ENCODE data around the gene HEXD.

HEXD gene

GRCh38 chr17:82477934-82478333, 59.8 kb downstream of the HEXD start:
- peaks cover 49% of the 10 kb centered on the region for H3K36me3 ChIP-seq (ENCODE audit: insufficient read depth, low read length)

GRCh38 chr17:82479602-82480001, 61.5 kb downstream of the HEXD start:
- Histone ChIP-seq H3K9me3 (replicated peaks; ENCODE audit: low read length) (no peaks in the 10 kb centered on the region), H3K4me3 (ENCODE audit: low read length) (no peak overlapping the region), H3K4me1 (ENCODE audit: control insufficient read depth, insufficient read depth, low read length) (no peaks in the 10 kb centered on the region), H3K27me3 (ENCODE audit: control insufficient read depth, insufficient read depth, low read length) (no peaks in the 10 kb centered on the region), H3K9ac (ENCODE audit: low read depth, low read length) (no peak overlapping the region), H3K36me3 (ENCODE audit: insufficient read depth, low read length) (peaks cover 50% of the 10 kb centered on the region), H3K4me2 (ENCODE audit: low read length) (no peak overlapping the region)

More at GRCh38 chr17:82477934-82478333, 59.8 kb downstream of the HEXD start:
- Histone ChIP-seq H3K4me3 (ENCODE audit: low read length) (no peak overlapping the region), H3K27me3 (ENCODE audit: control insufficient read depth, insufficient read depth, low read length) (no peaks in the 10 kb centered on the region), H3K4me2 (ENCODE audit: low read length) (no peak overlapping the region), H3K9ac (ENCODE audit: low read depth, low read length) (no peak overlapping the region), H3K4me1 (ENCODE audit: control insufficient read depth, insufficient read depth, low read length) (no peaks in the 10 kb centered on the region), H3K9me3 (replicated peaks; ENCODE audit: low read length) (no peaks in the 10 kb centered on the region)

- Histone ChIP-seq H3K4me3 (ENCODE audit: low read length) (no peak overlapping the region), H3K9me3 (replicated peaks; ENCODE audit: low read length) (no peaks in the 10 kb centered on the region), H3K4me1 (ENCODE audit: control insufficient read depth, insufficient read depth, low read length) (no peaks in the 10 kb centered on the region), H3K9ac (ENCODE audit: low read depth, low read length) (no peak overlapping the region), H3K36me3 (ENCODE audit: insufficient read depth, low read length) (peaks cover 52% of the 10 kb centered on the region), H3K27me3 (ENCODE audit: control insufficient read depth, insufficient read depth, low read length) (no peaks in the 10 kb centered on the region), H3K4me2 (ENCODE audit: low read length) (no peak overlapping the region)
These were observed 62.2 kb downstream of the HEXD start for GRCh38 chr17:82480318-82480717.

- H3K9me3 ChIP-seq (replicated peaks; ENCODE audit: low read length): no peaks in the 10 kb centered on the region
- H3K9ac ChIP-seq (ENCODE audit: low read depth, low read length): no peak overlapping the region
- no peaks in the 10 kb centered on the region for H3K4me1 ChIP-seq (ENCODE audit: control insufficient read depth, insufficient read depth, low read length)
- peaks cover 64% of the 10 kb centered on the region for H3K36me3 ChIP-seq (ENCODE audit: insufficient read depth, low read length)
- H3K4me2 ChIP-seq (ENCODE audit: low read length): no peak overlapping the region
- no peak overlapping the region for H3K4me3 ChIP-seq (ENCODE audit: low read length)
- H3K27me3 ChIP-seq (ENCODE audit: control insufficient read depth, insufficient read depth, low read length): no peaks in the 10 kb centered on the region
These were observed 65.1 kb downstream of the HEXD start for GRCh38 chr17:82483204-82483660.

- Histone ChIP-seq H3K4me3 (ENCODE audit: low read length) (no peak overlapping the region), H3K9ac (ENCODE audit: low read depth, low read length) (no peak overlapping the region), H3K27me3 (ENCODE audit: control insufficient read depth, insufficient read depth, low read length) (no peaks in the 10 kb centered on the region), H3K4me2 (ENCODE audit: low read length) (no peak overlapping the region), H3K9me3 (replicated peaks; ENCODE audit: low read length) (no peaks in the 10 kb centered on the region), H3K36me3 (ENCODE audit: insufficient read depth, low read length) (peaks cover 61% of the 10 kb centered on the region), H3K4me1 (ENCODE audit: control insufficient read depth, insufficient read depth, low read length) (peaks cover 4% of the 10 kb centered on the region)
These were observed 65.7 kb downstream of the HEXD start for GRCh38 chr17:82483836-82484235.

DNA sequence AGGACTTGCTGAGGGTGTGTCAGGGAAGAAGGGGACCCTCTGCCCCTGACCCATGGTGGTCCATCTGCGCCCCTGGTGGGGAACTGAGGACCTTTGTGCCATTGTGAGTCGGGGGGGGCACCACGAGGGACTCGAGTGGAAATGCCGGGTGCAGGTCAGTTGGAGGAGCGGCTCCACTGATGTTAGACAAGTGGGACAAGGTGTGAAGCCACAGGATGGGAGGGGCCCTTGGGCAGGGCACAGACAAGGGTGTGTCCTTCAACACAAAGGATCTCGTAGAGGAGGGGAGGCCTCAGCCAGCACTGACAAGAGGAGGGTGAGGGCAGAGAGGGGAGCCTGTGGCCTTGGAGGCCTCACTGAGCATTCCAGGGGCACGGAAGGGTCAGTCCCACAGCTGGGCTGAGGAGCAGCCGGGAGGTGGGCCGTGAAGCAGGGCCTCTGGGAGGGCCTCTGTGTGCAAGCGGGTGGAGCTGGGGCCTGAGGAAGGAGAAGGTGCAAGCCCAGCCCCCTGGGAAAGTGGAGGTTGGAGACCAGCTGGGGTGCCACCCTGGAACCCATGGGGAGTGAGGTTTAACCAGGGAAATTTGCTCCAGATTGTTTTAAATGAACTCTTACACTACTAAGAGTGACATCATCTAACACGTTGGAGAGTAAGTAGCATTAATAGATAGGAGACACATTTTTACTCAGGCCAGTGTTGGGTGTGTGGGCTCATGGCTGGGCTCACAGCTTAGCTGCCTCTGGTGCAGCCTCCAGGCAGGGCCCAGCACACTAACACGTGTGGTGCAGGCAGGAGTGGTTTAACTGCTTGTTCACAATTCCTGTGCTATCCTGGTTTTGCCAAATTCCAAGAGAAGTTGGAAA, 68.3 kb downstream of the HEXD start:
- H3K4me1 ChIP-seq (ENCODE audit: control insufficient read depth, insufficient read depth, low read length): peaks cover 9% of the 10 kb centered on the region
- peaks cover 39% of the 10 kb centered on the region for H3K36me3 ChIP-seq (ENCODE audit: insufficient read depth, low read length)
- no peaks in the 10 kb centered on the region for H3K9me3 ChIP-seq (replicated peaks; ENCODE audit: low read length)
- no peak overlapping the region for H3K4me3 ChIP-seq (ENCODE audit: low read length)
- no peaks in the 10 kb centered on the region for H3K27me3 ChIP-seq (ENCODE audit: control insufficient read depth, insufficient read depth, low read length)
- H3K4me2 ChIP-seq (ENCODE audit: low read length): no peak overlapping the region
- no peak overlapping the region for H3K9ac ChIP-seq (ENCODE audit: low read depth, low read length)

- H3K4me2 ChIP-seq (ENCODE audit: low read length): no peak overlapping the region
- no peaks in the 10 kb centered on the region for H3K9me3 ChIP-seq (replicated peaks; ENCODE audit: low read length)
- H3K4me1 ChIP-seq (ENCODE audit: control insufficient read depth, insufficient read depth, low read length): peaks cover 16% of the 10 kb centered on the region
- no peak overlapping the region for H3K4me3 ChIP-seq (ENCODE audit: low read length)
- no peak overlapping the region for H3K9ac ChIP-seq (ENCODE audit: low read depth, low read length)
- no peaks in the 10 kb centered on the region for H3K27me3 ChIP-seq (ENCODE audit: control insufficient read depth, insufficient read depth, low read length)
- peaks cover 30% of the 10 kb centered on the region for H3K36me3 ChIP-seq (ENCODE audit: insufficient read depth, low read length)
These were observed 69.8 kb downstream of the HEXD start for GRCh38 chr17:82487910-82488309.

DNA sequence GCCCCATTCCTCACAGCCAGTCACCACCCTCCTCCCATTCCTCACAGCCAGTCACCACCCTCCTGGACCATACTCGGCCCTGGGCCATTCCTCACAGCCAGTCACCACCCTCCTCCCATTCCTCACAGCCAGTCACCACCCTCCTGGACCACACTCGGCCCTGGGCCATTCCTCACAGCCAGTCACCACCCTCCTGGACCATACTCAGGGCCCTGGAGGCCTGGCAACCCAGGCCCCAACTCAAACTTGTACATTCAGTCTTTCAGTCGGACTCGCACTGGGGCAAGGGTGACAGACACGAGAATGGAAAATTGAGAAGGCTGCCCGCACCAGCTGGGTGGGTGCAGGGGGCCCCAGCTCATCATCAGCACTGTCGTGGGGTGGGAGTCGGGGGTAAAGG, 71.0 kb downstream of the HEXD start:
- H3K4me1 ChIP-seq (ENCODE audit: control insufficient read depth, insufficient read depth, low read length): peaks cover 24% of the 10 kb centered on the region
- no peaks in the 10 kb centered on the region for H3K9me3 ChIP-seq (replicated peaks; ENCODE audit: low read length)
- H3K36me3 ChIP-seq (ENCODE audit: insufficient read depth, low read length): peaks cover 23% of the 10 kb centered on the region
- H3K4me3 ChIP-seq (ENCODE audit: low read length): no peak overlapping the region
- H3K9ac ChIP-seq (ENCODE audit: low read depth, low read length): no peak overlapping the region
- no peaks in the 10 kb centered on the region for H3K27me3 ChIP-seq (ENCODE audit: control insufficient read depth, insufficient read depth, low read length)
- H3K4me2 ChIP-seq (ENCODE audit: low read length): no peak overlapping the region

DNA sequence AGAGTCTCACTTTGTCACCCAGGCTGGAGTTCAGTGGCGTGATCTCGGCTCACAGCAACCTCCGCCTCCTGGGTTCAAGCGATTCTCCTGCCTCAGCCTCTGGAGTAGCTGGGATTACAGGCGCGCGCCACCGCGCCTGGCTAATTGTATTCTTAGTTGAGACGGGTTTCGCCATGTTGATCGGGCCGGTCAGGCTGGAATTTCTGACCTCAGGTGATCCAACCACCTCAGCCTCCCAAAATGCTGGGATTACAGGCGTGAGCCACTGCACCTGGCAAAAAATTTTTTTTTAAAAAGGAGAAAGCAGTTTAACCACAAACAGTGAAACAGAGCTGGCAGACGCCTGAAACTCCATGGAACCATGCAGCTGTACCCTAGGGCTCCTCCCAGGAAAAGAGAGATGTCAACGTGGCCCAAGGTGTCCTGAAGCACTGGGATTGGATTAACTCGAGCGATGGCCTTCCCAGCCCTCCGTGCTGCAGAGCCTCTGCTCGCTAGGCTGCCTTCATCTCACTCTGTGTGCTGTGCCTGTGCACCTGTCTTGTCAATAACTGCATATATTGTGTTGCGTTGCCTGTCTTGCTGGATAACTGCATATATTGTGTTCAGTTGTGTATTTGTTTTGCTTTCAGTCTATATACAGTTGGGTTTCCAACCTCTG, 71.8 kb downstream of the HEXD start:
- H3K9ac ChIP-seq (ENCODE audit: low read depth, low read length): no peak overlapping the region
- H3K36me3 ChIP-seq (ENCODE audit: insufficient read depth, low read length): peaks cover 17% of the 10 kb centered on the region

DNA sequence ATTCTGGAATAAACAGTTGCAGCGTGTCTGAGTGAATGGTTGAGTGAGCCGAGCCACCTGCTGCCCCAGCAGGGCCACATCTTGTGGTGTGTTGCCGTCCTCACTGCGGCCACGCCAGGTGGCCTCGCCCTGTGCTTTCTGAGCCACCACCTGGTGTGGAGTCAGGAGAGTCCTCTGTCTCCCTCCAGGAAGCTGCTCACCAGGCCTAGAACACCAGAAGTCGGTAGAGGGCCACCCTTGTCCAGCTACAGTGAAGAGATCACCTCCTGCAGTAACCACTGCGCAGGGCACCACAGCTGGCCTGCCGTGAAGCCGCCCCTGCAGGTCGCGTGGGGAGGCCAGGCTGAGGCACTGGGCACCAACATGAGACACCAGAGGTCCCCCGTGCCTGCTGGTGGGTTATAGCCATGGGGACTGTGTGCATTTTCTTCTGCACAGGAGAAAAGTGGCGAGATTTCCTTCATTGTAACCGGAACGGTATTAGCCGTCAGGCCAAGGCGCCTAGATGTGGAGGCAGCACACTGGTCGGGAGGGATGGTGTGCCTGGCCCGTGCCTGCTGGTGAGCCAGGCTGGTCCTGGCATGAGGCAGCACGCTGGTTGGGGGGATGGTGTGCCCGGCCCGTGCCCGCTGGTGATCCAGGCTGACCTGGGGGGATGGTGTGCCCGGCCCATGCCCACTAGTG, 72.5 kb downstream of the HEXD start:
- H3K4me1 ChIP-seq (ENCODE audit: control insufficient read depth, insufficient read depth, low read length): peaks cover 26% of the 10 kb centered on the region
- no peak overlapping the region for H3K4me2 ChIP-seq (ENCODE audit: low read length)

More for the DNA sequence above, 71.8 kb downstream of the HEXD start:
- H3K4me2 ChIP-seq (ENCODE audit: low read length): no peak overlapping the region
- no peaks in the 10 kb centered on the region for H3K27me3 ChIP-seq (ENCODE audit: control insufficient read depth, insufficient read depth, low read length)
- peaks cover 26% of the 10 kb centered on the region for H3K4me1 ChIP-seq (ENCODE audit: control insufficient read depth, insufficient read depth, low read length)
- no peaks in the 10 kb centered on the region for H3K9me3 ChIP-seq (replicated peaks; ENCODE audit: low read length)
- H3K4me3 ChIP-seq (ENCODE audit: low read length): no peak overlapping the region

DNA sequence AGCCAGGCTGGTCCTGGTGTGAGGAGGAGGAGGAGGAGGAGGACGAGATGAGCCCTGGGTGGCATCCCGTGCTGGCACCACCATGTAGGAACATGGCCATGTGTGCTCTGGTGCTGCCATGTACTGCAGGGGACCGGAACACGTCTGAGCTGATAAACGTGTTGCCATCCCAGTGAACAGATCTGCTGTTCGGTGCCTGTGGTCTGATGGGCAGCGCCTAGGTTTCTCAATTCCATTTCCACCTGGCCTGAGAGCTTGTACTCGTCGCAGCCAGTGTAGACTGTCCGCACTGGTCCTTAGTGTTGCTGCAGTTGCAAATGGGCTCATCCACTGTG, 73.0 kb downstream of the HEXD start:
- Histone ChIP-seq H3K9me3 (replicated peaks; ENCODE audit: low read length) (no peaks in the 10 kb centered on the region), H3K4me1 (ENCODE audit: control insufficient read depth, insufficient read depth, low read length) (peaks cover 26% of the 10 kb centered on the region), H3K27me3 (ENCODE audit: control insufficient read depth, insufficient read depth, low read length) (no peaks in the 10 kb centered on the region), H3K36me3 (ENCODE audit: insufficient read depth, low read length) (peaks cover 7% of the 10 kb centered on the region), H3K4me3 (ENCODE audit: low read length) (no peak overlapping the region), H3K4me2 (ENCODE audit: low read length) (no peak overlapping the region), H3K9ac (ENCODE audit: low read depth, low read length) (no peak overlapping the region)

More for the DNA sequence above, 72.5 kb downstream of the HEXD start:
- no peaks in the 10 kb centered on the region for H3K27me3 ChIP-seq (ENCODE audit: control insufficient read depth, insufficient read depth, low read length)
- H3K36me3 ChIP-seq (ENCODE audit: insufficient read depth, low read length): peaks cover 11% of the 10 kb centered on the region
- no peak overlapping the region for H3K9ac ChIP-seq (ENCODE audit: low read depth, low read length)
- no peak overlapping the region for H3K4me3 ChIP-seq (ENCODE audit: low read length)
- no peaks in the 10 kb centered on the region for H3K9me3 ChIP-seq (replicated peaks; ENCODE audit: low read length)

All from skeletal muscle satellite cell (primary cell).